ENCODE measurements around the gene PEPD.

Gene PEPD

GRCh38 chr19:33418461-33418860, 103.1 kb downstream of the PEPD start:
- DNase-seq = no peak

- DNase-seq = no peak
Measured at GRCh38 chr19:33417751-33418150, 103.8 kb downstream of the PEPD start.

- DNase-seq = peak; percentile 93
Measured at GRCh38 chr19:33416307-33417215, 105.0 kb downstream of the PEPD start.

- no peak for DNase-seq
Measured at GRCh38 chr19:33414667-33415605, 106.7 kb downstream of the PEPD start.

- peak; percentile 70 for DNase-seq
Measured at GRCh38 chr19:33413868-33414666, 107.5 kb downstream of the PEPD start.

GRCh38 chr19:33413426-33413725, 108.2 kb downstream of the PEPD start:
- DNase-seq = no peak

- peak; percentile 45 for DNase-seq
Measured at GRCh38 chr19:33412601-33413425, 108.8 kb downstream of the PEPD start.

GRCh38 chr19:33411621-33412180, 109.9 kb downstream of the PEPD start:
- DNase-seq = no peak

GRCh38 chr19:33410915-33411401, 110.6 kb downstream of the PEPD start:
- DNase-seq = peak; percentile 14

- DNase-seq = no peak
Measured at GRCh38 chr19:33409906-33410685, 111.5 kb downstream of the PEPD start.

GRCh38 chr19:33408538-33409434, 112.8 kb downstream of the PEPD start:
- DNase-seq = peak; percentile 62

- DNase-seq = no peak
Measured at GRCh38 chr19:33408116-33408515, 113.5 kb downstream of the PEPD start.

GRCh38 chr19:33407716-33408115, 113.9 kb downstream of the PEPD start:
- DNase-seq = peak; percentile 25

GRCh38 chr19:33407140-33407551, 114.4 kb downstream of the PEPD start:
- no peak for DNase-seq

GRCh38 chr19:33406521-33407139, 115.0 kb downstream of the PEPD start:
- peak; percentile 68 for DNase-seq

- no peak for DNase-seq
Measured at GRCh38 chr19:33405553-33406461, 115.8 kb downstream of the PEPD start.

GRCh38 chr19:33405254-33405552, 116.4 kb downstream of the PEPD start:
- DNase-seq = no peak

All from NCI-H69 (cell line).